Measurements from ENCODE around the gene ROBO1. TPM values are rescaled to one million over a fixed set of nuclear protein-coding genes. Genes with fewer than 3 reads are reported as not detected.

Gene ROBO1
- total and polyA plus RNA-seq, 2 donors (not counting 3 experiments of a cell fraction or from before 2014, with no cell fraction given), result 5.9 to 14.2 TPM

DNA sequence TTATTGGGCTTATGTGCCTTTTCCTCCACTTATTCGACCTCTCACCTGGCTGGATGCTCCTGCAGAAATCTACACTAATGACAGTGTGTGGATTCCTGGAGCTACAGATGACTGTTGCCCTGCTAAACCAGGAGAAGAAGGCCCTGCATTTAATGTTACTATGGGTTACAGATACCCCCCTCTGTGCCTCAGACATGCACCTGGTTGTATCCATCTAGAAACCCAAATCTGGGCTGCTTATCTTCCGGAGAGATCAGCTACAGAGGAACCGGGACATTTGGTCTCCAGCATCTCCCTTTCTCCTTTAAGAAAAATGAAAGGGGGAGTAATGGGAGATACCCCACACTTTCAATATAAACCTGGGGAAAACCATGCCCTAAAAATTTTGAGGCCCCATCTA, 710.0 kb downstream of the ROBO1 start:
- BruUV-seq (replicated peaks), result no TSS peak
- no peaks in the 10 kb centered on the region for H3K27me3 ChIP-seq (ENCODE audit: control insufficient read depth in 2 of 2, insufficient read depth in 2 of 2, low read length in 2 of 2)
- no peaks in the 10 kb centered on the region for H4K20me1 ChIP-seq (replicated peaks; ENCODE audit: control insufficient read depth, extremely low read depth, insufficient read depth, low read length)
- DNase-seq (ENCODE audit: low read depth, low spot score) (no peak), FAIRE-seq (no peak)
- H3K9me3 ChIP-seq (replicated peaks; ENCODE audit: control insufficient read depth, insufficient read depth, low read length), result no peaks in the 10 kb centered on the region
- ChIA-PET POLR2A (no interaction called here), CTCF (no interaction called here)
- no peak for TF ChIP-seq MYC (IDR thresholded peaks at IDR 0.05; ENCODE audit: low read depth, low read length)
- no peak for TF ChIP-seq EZH2 (IDR thresholded peaks at IDR 0.05; ENCODE audit: borderline replicate concordance, low read depth, low read length, severe bottlenecking)
- no peak for TF ChIP-seq JUN (IDR thresholded peaks at IDR 0.05; ENCODE audit: borderline replicate concordance, insufficient read depth, insufficient read length, low read depth)
- TF ChIP-seq, protein P1, sequence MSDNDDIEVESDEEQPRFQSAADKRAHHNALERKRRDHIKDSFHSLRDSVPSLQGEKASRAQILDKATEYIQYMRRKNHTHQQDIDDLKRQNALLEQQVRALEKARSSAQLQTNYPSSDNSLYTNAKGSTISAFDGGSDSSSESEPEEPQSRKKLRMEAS (IDR thresholded peaks at IDR 0.05; ENCODE audit: insufficient read depth, insufficient read length), result no peak
- no peak for TF ChIP-seq FOS (IDR thresholded peaks at IDR 0.05; ENCODE audit: borderline replicate concordance, insufficient read depth, low read length)
- TF ChIP-seq POLR2A (IDR thresholded peaks at IDR 0.05; ENCODE audit: low read depth, low read length), result no peak
- no peak for TF ChIP-seq GATA2 (IDR thresholded peaks at IDR 0.05; ENCODE audit: insufficient read depth, insufficient read length, low read depth, low read length)
- TF ChIP-seq, protein P2, sequence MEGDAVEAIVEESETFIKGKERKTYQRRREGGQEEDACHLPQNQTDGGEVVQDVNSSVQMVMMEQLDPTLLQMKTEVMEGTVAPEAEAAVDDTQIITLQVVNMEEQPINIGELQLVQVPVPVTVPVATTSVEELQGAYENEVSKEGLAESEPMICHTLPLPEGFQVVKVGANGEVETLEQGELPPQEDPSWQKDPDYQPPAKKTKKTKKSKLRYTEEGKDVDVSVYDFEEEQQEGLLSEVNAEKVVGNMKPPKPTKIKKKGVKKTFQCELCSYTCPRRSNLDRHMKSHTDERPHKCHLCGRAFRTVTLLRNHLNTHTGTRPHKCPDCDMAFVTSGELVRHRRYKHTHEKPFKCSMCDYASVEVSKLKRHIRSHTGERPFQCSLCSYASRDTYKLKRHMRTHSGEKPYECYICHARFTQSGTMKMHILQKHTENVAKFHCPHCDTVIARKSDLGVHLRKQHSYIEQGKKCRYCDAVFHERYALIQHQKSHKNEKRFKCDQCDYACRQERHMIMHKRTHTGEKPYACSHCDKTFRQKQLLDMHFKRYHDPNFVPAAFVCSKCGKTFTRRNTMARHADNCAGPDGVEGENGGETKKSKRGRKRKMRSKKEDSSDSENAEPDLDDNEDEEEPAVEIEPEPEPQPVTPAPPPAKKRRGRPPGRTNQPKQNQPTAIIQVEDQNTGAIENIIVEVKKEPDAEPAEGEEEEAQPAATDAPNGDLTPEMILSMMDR (IDR thresholded peaks at IDR 0.05; ENCODE audit: extremely low read depth in 1 of 2, insufficient read depth in 1 of 2, low read depth in 1 of 2, low read length in 2 of 2), result no peak
- TF ChIP-seq POLR2AphosphoS5 (IDR thresholded peaks at IDR 0.05; ENCODE audit: insufficient read depth, low read depth, low read length), result no peak
- no peaks in the 10 kb centered on the region for H3K36me3 ChIP-seq (ENCODE audit: control insufficient read depth in 2 of 2, extremely low read depth in 1 of 2, insufficient read depth in 2 of 2, low read length in 2 of 2)
- intact Hi-C loops (cut with micrococcal nuclease), result no loop called here
- H3K4me2 ChIP-seq (ENCODE audit: insufficient read depth, low read length), result no peak overlapping the region
- H3K79me2 ChIP-seq (ENCODE audit: control insufficient read depth, insufficient read depth, low read length), result no peaks in the 10 kb centered on the region
- H3K4me3 ChIP-seq (replicated peaks in 1 of 3; ENCODE audit: insufficient read depth in 1 of 3, low read depth in 1 of 3, low read length in 3 of 3), result no peak overlapping the region
- H3K4me1 ChIP-seq (ENCODE audit: control insufficient read depth, extremely low read depth, insufficient read depth, low read length), result no peaks in the 10 kb centered on the region
- dilution Hi-C loops (cut with MboI; ENCODE audit: extremely low pct_ligation_motif_present, low sequenced_read_pairs), result no loop called here
- no peak overlapping the region for H2AFZ ChIP-seq (ENCODE audit: low read depth, low read length)
- H3K27ac ChIP-seq (ENCODE audit: insufficient read depth, low read depth, low read length), result no peak overlapping the region
- no peaks in the 10 kb centered on the region for H3K9me1 ChIP-seq (replicated peaks; ENCODE audit: control insufficient read depth, extremely low read depth, insufficient read depth, low read length)
- H3K9ac ChIP-seq (replicated peaks; ENCODE audit: extremely low read depth, insufficient read depth, low read length), result no peak overlapping the region

Measured in endothelial cell of umbilical vein (primary cell).